ENCODE data around the gene TGM4.
"Not testable (repeated sequence)": the region's sequence is repeated elsewhere in the genome, so short reads cannot be mapped to it uniquely, and the experiment has no call there.

The TGM4 gene

GRCh38 chr3:44874308-44874707 is at the start of gene TGM4:
TGM4 (plus strand) TSS chr3:44874608; CDS start chr3:44874679, 71 bp downstream.
- no peak for DNase-seq

GRCh38 chr3:44825264-44825925 is 49.0 kb upstream of the TGM4 start:
- DNase-seq, result no peak

GRCh38 chr3:44827196-44827595 is 47.2 kb upstream of the TGM4 start:
- no peak for DNase-seq

- DNase-seq, result no peak
Measured at GRCh38 chr3:44831232-44831631, 43.2 kb upstream of the TGM4 start.

GRCh38 chr3:44832032-44832431 is 42.4 kb upstream of the TGM4 start:
- no peak for DNase-seq

- DNase-seq, result no peak
Measured at GRCh38 chr3:44832965-44833364, 41.4 kb upstream of the TGM4 start.

- no peak for DNase-seq
Measured at GRCh38 chr3:44833394-44833793, 41.0 kb upstream of the TGM4 start.

GRCh38 chr3:44835684-44836083 is 38.7 kb upstream of the TGM4 start:
- no peak for DNase-seq

GRCh38 chr3:44842376-44842775 is 32.0 kb upstream of the TGM4 start:
- no peak for DNase-seq

GRCh38 chr3:44845528-44846520 is 28.6 kb upstream of the TGM4 start:
- DNase-seq, result no peak

- no peak for DNase-seq
Measured at GRCh38 chr3:44848634-44849033, 25.8 kb upstream of the TGM4 start.

GRCh38 chr3:44856663-44857062 is 17.7 kb upstream of the TGM4 start:
- DNase-seq, result not testable (repeated sequence)

GRCh38 chr3:44860117-44860516 is 14.3 kb upstream of the TGM4 start:
- DNase-seq, result no peak

GRCh38 chr3:44861412-44862225 is 12.8 kb upstream of the TGM4 start, which contains the start of gene TMEM42:
TMEM42 (plus strand) TSS chr3:44861912; CDS start chr3:44861925, 13 bp downstream.
- peak; percentile 99 for DNase-seq

GRCh38 chr3:44862226-44862637 is 12.2 kb upstream of the TGM4 start:
- DNase-seq, result no peak

- DNase-seq, result no peak
Measured at GRCh38 chr3:44865272-44866035, 9.0 kb upstream of the TGM4 start.

GRCh38 chr3:44867421-44868111 is 6.8 kb upstream of the TGM4 start:
- DNase-seq, result no peak

- no peak for DNase-seq
Measured at GRCh38 chr3:44870375-44871061, 3.9 kb upstream of the TGM4 start.

GRCh38 chr3:44875596-44875995 is 1.2 kb downstream of the TGM4 start:
- no peak for DNase-seq

GRCh38 chr3:44877333-44877732 is 2.9 kb downstream of the TGM4 start:
- no peak for DNase-seq

- no peak for DNase-seq
Measured at GRCh38 chr3:44880284-44880683, 5.9 kb downstream of the TGM4 start.
